Measurements from ENCODE around the gene DNAJA2. TPM values are rescaled to one million over a fixed set of nuclear protein-coding genes. Genes with fewer than 3 reads are reported as not detected.
"Not testable (repeated sequence)": the region's sequence is repeated elsewhere in the genome, so short reads cannot be mapped to it uniquely, and the experiment has no call there.

Gene DNAJA2
- total RNA-seq, 2 experiments from 2014 or later: 43.3 to 61.6 TPM

- Histone ChIP-seq H3K79me2 (ENCODE audit: insufficient read depth, low read depth, low read length) (no peaks in the 10 kb centered on the region), H2AFZ (ENCODE audit: low read length) (no peak overlapping the region), H3K9me2 (ENCODE audit: insufficient read depth, low read length) (no peaks in the 10 kb centered on the region), H3K4me2 (ENCODE audit: low read length) (no peak overlapping the region), H3K36me3 (ENCODE audit: insufficient read depth, low read length) (no peaks in the 10 kb centered on the region), H3K9me3 (ENCODE audit: low read length) (no peaks in the 10 kb centered on the region), H4K20me1 (ENCODE audit: insufficient read depth, low read length) (no peaks in the 10 kb centered on the region), H3K4me3 (ENCODE audit: low read depth, low read length, poor library complexity, severe bottlenecking) (no peak overlapping the region), H3K27ac (ENCODE audit: low read depth, low read length, poor library complexity, severe bottlenecking) (no peak overlapping the region), H3K4me1 (ENCODE audit: insufficient read depth, low read length, poor library complexity, severe bottlenecking) (peaks cover 5% of the 10 kb centered on the region)
- no peak for DNase-seq (ENCODE audit: low spot score)
- no TSS peak for BruUV-seq (replicated peaks)
- POLR2A ChIA-PET: no interaction called here
- intact Hi-C loops (cut with micrococcal nuclease; ENCODE audit: unreplicated experiment): no loop called here
- TF ChIP-seq EZH2phosphoT487 (IDR thresholded peaks at IDR 0.05; ENCODE audit: borderline replicate concordance, low read depth, low read length) (no peak), CTCF (conservative IDR thresholded peaks at IDR 0.05; ENCODE audit: low read length) (no peak)
- CTCF ChIA-PET (ENCODE audit: unreplicated experiment): no interaction called here
Measured at GRCh38 chr16:47013910-47014309, 40.4 kb upstream of the DNAJA2 start.

GRCh38 chr16:47013172-47013571 is 39.7 kb upstream of the DNAJA2 start:
- Histone ChIP-seq H4K20me1 (ENCODE audit: insufficient read depth, low read length) (no peaks in the 10 kb centered on the region), H3K4me2 (ENCODE audit: low read length) (no peak overlapping the region), H3K36me3 (ENCODE audit: insufficient read depth, low read length) (no peaks in the 10 kb centered on the region), H3K79me2 (ENCODE audit: insufficient read depth, low read depth, low read length) (no peaks in the 10 kb centered on the region), H3K4me3 (ENCODE audit: low read depth, low read length, poor library complexity, severe bottlenecking) (no peak overlapping the region), H3K4me1 (ENCODE audit: insufficient read depth, low read length, poor library complexity, severe bottlenecking) (peaks cover under 1% of the 10 kb centered on the region), H3K9me3 (ENCODE audit: low read length) (no peaks in the 10 kb centered on the region), H2AFZ (ENCODE audit: low read length) (no peak overlapping the region), H3K27ac (ENCODE audit: low read depth, low read length, poor library complexity, severe bottlenecking) (no peak overlapping the region), H3K9me2 (ENCODE audit: insufficient read depth, low read length) (no peaks in the 10 kb centered on the region)
- CTCF ChIA-PET (ENCODE audit: unreplicated experiment): no interaction called here
- intact Hi-C loops (cut with micrococcal nuclease; ENCODE audit: unreplicated experiment): no loop called here
- POLR2A ChIA-PET: no interaction called here
- TF ChIP-seq EZH2phosphoT487 (IDR thresholded peaks at IDR 0.05; ENCODE audit: borderline replicate concordance, low read depth, low read length) (no peak), CTCF (conservative IDR thresholded peaks at IDR 0.05; ENCODE audit: low read length) (no peak)
- BruUV-seq (replicated peaks): no TSS peak
- DNase-seq (ENCODE audit: low spot score): no peak

GRCh38 chr16:47010812-47011211 is 37.3 kb upstream of the DNAJA2 start:
- CTCF ChIA-PET (ENCODE audit: unreplicated experiment); H3K36me3 ChIP-seq (ENCODE audit: insufficient read depth, low read length); H3K27ac ChIP-seq (ENCODE audit: low read depth, low read length, poor library complexity, severe bottlenecking); DNase-seq (ENCODE audit: low spot score); H3K9me2 ChIP-seq (ENCODE audit: insufficient read depth, low read length); H3K9me3 ChIP-seq (ENCODE audit: low read length); intact Hi-C loops (cut with micrococcal nuclease; ENCODE audit: unreplicated experiment); H3K4me1 ChIP-seq (ENCODE audit: insufficient read depth, low read length, poor library complexity, severe bottlenecking); POLR2A ChIA-PET; H2AFZ ChIP-seq (ENCODE audit: low read length); H4K20me1 ChIP-seq (ENCODE audit: insufficient read depth, low read length); H3K4me2 ChIP-seq (ENCODE audit: low read length); BruUV-seq (replicated peaks); H3K4me3 ChIP-seq (ENCODE audit: low read depth, low read length, poor library complexity, severe bottlenecking); H3K79me2 ChIP-seq (ENCODE audit: insufficient read depth, low read depth, low read length): not testable (repeated sequence)
